ENCODE data around the gene FHL2.

DNA sequence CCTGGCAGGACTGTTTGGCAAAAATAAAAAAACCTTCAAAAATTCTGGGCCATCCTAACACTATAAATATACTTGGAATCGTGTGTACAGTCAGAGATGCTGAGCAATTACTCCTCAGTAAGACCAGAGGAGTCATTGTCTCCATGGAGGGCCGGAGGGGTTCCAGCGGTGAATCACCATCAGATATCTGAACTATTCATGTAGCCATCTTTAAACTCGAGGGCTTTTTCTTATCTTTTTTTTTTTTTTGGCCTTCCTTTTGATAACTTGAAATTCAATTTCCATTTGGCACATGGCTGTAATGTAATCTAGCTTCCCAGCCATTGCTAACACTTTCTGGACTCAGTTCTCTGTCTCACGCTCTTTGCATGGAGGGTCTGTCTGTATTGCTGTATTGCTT is 7.4 kb upstream of the FHL2 start:
- TF ChIP-seq, protein P1, sequence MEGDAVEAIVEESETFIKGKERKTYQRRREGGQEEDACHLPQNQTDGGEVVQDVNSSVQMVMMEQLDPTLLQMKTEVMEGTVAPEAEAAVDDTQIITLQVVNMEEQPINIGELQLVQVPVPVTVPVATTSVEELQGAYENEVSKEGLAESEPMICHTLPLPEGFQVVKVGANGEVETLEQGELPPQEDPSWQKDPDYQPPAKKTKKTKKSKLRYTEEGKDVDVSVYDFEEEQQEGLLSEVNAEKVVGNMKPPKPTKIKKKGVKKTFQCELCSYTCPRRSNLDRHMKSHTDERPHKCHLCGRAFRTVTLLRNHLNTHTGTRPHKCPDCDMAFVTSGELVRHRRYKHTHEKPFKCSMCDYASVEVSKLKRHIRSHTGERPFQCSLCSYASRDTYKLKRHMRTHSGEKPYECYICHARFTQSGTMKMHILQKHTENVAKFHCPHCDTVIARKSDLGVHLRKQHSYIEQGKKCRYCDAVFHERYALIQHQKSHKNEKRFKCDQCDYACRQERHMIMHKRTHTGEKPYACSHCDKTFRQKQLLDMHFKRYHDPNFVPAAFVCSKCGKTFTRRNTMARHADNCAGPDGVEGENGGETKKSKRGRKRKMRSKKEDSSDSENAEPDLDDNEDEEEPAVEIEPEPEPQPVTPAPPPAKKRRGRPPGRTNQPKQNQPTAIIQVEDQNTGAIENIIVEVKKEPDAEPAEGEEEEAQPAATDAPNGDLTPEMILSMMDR (conservative IDR thresholded peaks at IDR 0.05 in 1 of 2, IDR thresholded peaks at IDR 0.05 in 1 of 2; ENCODE audit: extremely low read depth in 1 of 2, insufficient read depth in 1 of 2, low read depth in 1 of 2, low read length in 2 of 2), result no peak
- no peak for TF ChIP-seq EZH2 (IDR thresholded peaks at IDR 0.05; ENCODE audit: borderline replicate concordance, low read length)
